ENCODE data around the gene VAV2. TPM values are rescaled to one million over a fixed set of nuclear protein-coding genes. Genes with fewer than 3 reads are reported as not detected.

The VAV2 gene
- total and polyA plus RNA-seq, 2 donors, result 5.4 to 9.8 TPM

DNA sequence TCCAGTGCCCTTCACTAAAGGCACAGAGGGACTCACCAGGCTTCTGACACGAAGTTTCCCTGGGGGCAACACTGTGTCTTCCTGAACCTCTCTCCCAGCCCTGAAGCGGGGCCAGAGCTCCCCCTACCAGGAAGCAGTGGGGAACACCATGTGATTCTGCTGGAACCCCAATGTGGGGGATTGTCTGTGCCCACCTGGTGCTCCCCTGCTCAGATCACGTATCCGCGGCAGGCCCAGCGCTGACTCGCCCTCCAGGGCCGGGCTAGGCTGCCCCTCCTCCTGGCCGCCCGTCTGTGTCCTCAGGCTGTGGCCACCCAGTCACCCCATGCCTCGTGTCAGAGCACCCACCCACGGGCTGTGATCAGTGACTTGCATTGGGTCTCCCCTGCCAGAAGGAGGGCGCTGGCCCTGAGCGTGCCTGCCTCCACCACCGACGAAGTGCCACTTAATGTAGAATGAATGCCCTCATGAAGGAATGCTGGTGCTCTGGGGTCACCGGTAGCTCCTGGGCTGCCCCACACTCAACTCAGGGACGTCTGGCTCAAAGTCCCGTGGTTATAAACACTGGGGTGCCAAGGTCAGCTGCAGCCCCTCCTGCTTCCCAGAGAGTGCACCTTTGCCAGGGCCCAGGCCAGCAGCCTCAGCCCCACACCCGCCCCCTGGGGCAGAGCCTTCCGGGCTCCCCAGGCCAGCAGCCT lies 276.1 kb downstream of the VAV2 start:
- H3K9me3 ChIP-seq (ENCODE audit: control insufficient read depth in 2 of 2, insufficient read depth in 1 of 2, low read length in 1 of 2), result peaks cover 0 to 5% of the 10 kb centered on the region in 2 donors
- no peak overlapping the region for H3K27ac ChIP-seq (ENCODE audit: low read depth in 1 of 2, low read length in 1 of 2)
- H3K4me1 ChIP-seq (ENCODE audit: control insufficient read depth in 2 of 2, insufficient read depth in 2 of 2, low read length in 2 of 2), result peaks cover 17 to 46% of the 10 kb centered on the region in 2 donors
- peak in 4 of 9 donors; percentile 45 to 79 (median 59) for DNase-seq (ENCODE audit: low read depth in 6 of 9, low spot score in 9 of 9)
- H3K27me3 ChIP-seq (ENCODE audit: control insufficient read depth in 2 of 2, insufficient read depth in 1 of 2, low read length in 1 of 2), result peaks cover 2 to 39% of the 10 kb centered on the region in 2 donors
- no peaks in the 10 kb centered on the region for H3K36me3 ChIP-seq (ENCODE audit: control insufficient read depth in 2 of 2, insufficient read depth in 2 of 2, low read length in 1 of 2)
- no peak overlapping the region for H3K4me3 ChIP-seq (ENCODE audit: low read length in 2 of 2)
- 83% methylated on average over 21 of the region's 21 CpGs for WGBS

DNA sequence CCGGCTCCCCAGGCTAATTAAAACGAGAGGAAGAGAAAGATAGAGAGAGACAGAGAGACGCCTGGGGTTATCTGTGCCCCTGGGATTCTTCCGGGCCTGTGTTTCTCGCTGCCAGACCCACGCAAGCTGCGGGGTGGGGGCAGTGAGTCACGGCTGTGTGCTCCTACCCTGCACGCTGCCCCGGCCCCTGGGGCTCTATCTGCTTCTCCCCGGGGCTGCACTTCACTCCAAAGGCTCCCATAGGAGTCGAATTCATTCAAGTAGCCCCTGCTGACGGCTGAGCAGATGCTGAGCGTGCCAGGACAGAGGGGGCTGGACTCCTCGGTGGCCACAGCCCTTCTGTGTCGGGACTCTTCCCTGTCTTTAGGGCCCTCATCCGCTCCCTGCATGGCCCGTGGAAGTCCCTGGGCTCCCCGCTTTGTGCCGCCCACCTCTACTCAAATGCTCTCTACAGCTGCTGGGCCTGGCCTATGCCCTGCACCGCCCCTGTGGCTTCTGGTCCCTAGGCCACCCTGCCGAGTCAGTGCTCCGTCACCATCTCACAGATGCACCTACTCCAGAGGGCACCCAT lies 276.7 kb downstream of the VAV2 start:
- Histone ChIP-seq H3K27ac (ENCODE audit: low read depth in 1 of 2, low read length in 1 of 2) (no peak overlapping the region), H3K4me1 (ENCODE audit: control insufficient read depth in 2 of 2, insufficient read depth in 2 of 2, low read length in 2 of 2) (peaks cover 24 to 52% of the 10 kb centered on the region in 2 donors), H3K9me3 (ENCODE audit: control insufficient read depth in 2 of 2, insufficient read depth in 1 of 2, low read length in 1 of 2) (peaks cover 0 to 5% of the 10 kb centered on the region in 2 donors), H3K36me3 (ENCODE audit: control insufficient read depth in 2 of 2, insufficient read depth in 2 of 2, low read length in 1 of 2) (no peaks in the 10 kb centered on the region), H3K27me3 (ENCODE audit: control insufficient read depth in 2 of 2, insufficient read depth in 1 of 2, low read length in 1 of 2) (peaks cover 4 to 44% of the 10 kb centered on the region in 2 donors), H3K4me3 (ENCODE audit: low read length in 2 of 2) (no peak overlapping the region)
- WGBS, result 89% methylated on average over 23 of the region's 23 CpGs
- no peak for DNase-seq (ENCODE audit: low read depth in 6 of 9, low spot score in 9 of 9)

DNA sequence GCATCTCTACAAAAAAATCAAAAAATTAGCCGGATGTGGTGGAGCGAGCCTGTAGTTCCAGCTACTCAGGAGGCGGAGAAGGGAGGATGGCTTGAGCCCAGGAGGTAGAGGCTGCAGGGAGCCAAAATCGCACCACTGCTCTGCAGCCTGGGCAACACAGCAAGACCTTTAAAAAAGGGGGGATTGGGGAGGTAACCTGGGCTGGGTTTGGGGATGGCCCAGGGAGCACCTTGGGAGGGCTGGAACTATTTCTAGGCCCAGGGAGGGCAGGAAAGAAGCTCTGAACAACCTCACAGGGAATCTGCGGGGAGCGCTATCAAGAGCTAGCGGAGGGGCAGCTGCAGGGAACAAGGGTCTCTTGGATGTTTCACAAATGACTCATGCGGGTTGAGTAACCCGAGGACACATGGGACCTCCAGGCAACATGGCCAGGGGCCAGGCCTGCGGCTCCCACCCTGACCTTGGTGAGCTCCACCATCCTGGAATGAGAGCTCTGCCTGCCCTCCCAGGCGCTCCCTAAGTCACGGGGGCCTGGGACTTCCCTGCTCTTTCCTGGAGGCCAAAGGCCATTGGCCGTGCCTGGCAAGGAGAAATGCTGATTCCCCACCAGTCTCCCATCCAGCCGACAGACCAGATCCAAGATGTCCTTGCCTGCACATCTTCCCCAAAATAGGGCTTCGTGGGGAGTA lies 277.4 kb downstream of the VAV2 start:
- peaks cover 4 to 48% of the 10 kb centered on the region in 2 donors for H3K27me3 ChIP-seq (ENCODE audit: control insufficient read depth in 2 of 2, insufficient read depth in 1 of 2, low read length in 1 of 2)
- WGBS, result 98% methylated on average over 15 of the region's 15 CpGs
- peaks cover 0 to 5% of the 10 kb centered on the region in 2 donors for H3K9me3 ChIP-seq (ENCODE audit: control insufficient read depth in 2 of 2, insufficient read depth in 1 of 2, low read length in 1 of 2)
- H3K4me1 ChIP-seq (ENCODE audit: control insufficient read depth in 2 of 2, insufficient read depth in 2 of 2, low read length in 2 of 2), result peaks cover 30 to 59% of the 10 kb centered on the region in 2 donors
- no peak overlapping the region for H3K27ac ChIP-seq (ENCODE audit: low read depth in 1 of 2, low read length in 1 of 2)
- H3K4me3 ChIP-seq (ENCODE audit: low read length in 2 of 2), result no peak overlapping the region
- no peaks in the 10 kb centered on the region for H3K36me3 ChIP-seq (ENCODE audit: control insufficient read depth in 2 of 2, insufficient read depth in 2 of 2, low read length in 1 of 2)
- DNase-seq (ENCODE audit: low read depth in 6 of 9, low spot score in 9 of 9), result no peak

GRCh38 chr9:133713960-133714495 lies 278.1 kb downstream of the VAV2 start:
- H3K36me3 ChIP-seq (ENCODE audit: control insufficient read depth in 2 of 2, insufficient read depth in 2 of 2, low read length in 1 of 2), result no peaks in the 10 kb centered on the region
- no peak for DNase-seq (ENCODE audit: low read depth in 6 of 9, low spot score in 9 of 9)
- peaks cover 4 to 48% of the 10 kb centered on the region in 2 donors for H3K27me3 ChIP-seq (ENCODE audit: control insufficient read depth in 2 of 2, insufficient read depth in 1 of 2, low read length in 1 of 2)
- peaks cover 0 to 5% of the 10 kb centered on the region in 2 donors for H3K9me3 ChIP-seq (ENCODE audit: control insufficient read depth in 2 of 2, insufficient read depth in 1 of 2, low read length in 1 of 2)
- H3K27ac ChIP-seq (ENCODE audit: low read depth in 1 of 2, low read length in 1 of 2), result no peak overlapping the region
- no peak overlapping the region for H3K4me3 ChIP-seq (ENCODE audit: low read length in 2 of 2)
- H3K4me1 ChIP-seq (ENCODE audit: control insufficient read depth in 2 of 2, insufficient read depth in 2 of 2, low read length in 2 of 2), result peaks cover 37 to 66% of the 10 kb centered on the region in 2 donors
- 96% methylated on average over 18 of the region's 18 CpGs for WGBS

- Histone ChIP-seq H3K4me3 (ENCODE audit: low read length in 2 of 2) (no peak overlapping the region), H3K36me3 (ENCODE audit: control insufficient read depth in 2 of 2, insufficient read depth in 2 of 2, low read length in 1 of 2) (no peaks in the 10 kb centered on the region), H3K9me3 (ENCODE audit: control insufficient read depth in 2 of 2, insufficient read depth in 1 of 2, low read length in 1 of 2) (peaks cover 0 to 5% of the 10 kb centered on the region in 2 donors), H3K27ac (ENCODE audit: low read depth in 1 of 2, low read length in 1 of 2) (no peak overlapping the region), H3K4me1 (ENCODE audit: control insufficient read depth in 2 of 2, insufficient read depth in 2 of 2, low read length in 2 of 2) (peaks cover 44 to 72% of the 10 kb centered on the region in 2 donors), H3K27me3 (ENCODE audit: control insufficient read depth in 2 of 2, insufficient read depth in 1 of 2, low read length in 1 of 2) (peaks cover 4 to 47% of the 10 kb centered on the region in 2 donors)
- peak in 1 of 9 donors; percentile 63 for DNase-seq (ENCODE audit: low read depth in 6 of 9, low spot score in 9 of 9)
- WGBS, result 73% methylated on average over 25 of the region's 25 CpGs
Observed at GRCh38 chr9:133713150-133713959, 278.8 kb downstream of the VAV2 start.

- no peak for DNase-seq (ENCODE audit: low read depth in 6 of 9, low spot score in 9 of 9)
- H3K27me3 ChIP-seq (ENCODE audit: control insufficient read depth in 2 of 2, insufficient read depth in 1 of 2, low read length in 1 of 2), result peaks cover 7 to 50% of the 10 kb centered on the region in 2 donors
- H3K4me1 ChIP-seq (ENCODE audit: control insufficient read depth in 2 of 2, insufficient read depth in 2 of 2, low read length in 2 of 2), result peaks cover 51 to 81% of the 10 kb centered on the region in 2 donors
Observed at GRCh38 chr9:133712221-133713100, 279.7 kb downstream of the VAV2 start.

More at GRCh38 chr9:133712221-133713100, 279.7 kb downstream of the VAV2 start:
- H3K36me3 ChIP-seq (ENCODE audit: control insufficient read depth in 2 of 2, insufficient read depth in 2 of 2, low read length in 1 of 2), result no peaks in the 10 kb centered on the region
- H3K9me3 ChIP-seq (ENCODE audit: control insufficient read depth in 2 of 2, insufficient read depth in 1 of 2, low read length in 1 of 2), result peaks cover 0 to 10% of the 10 kb centered on the region in 2 donors
- no peak overlapping the region for H3K4me3 ChIP-seq (ENCODE audit: low read length in 2 of 2)
- WGBS, result 85% methylated on average over 22 of the region's 22 CpGs
- H3K27ac ChIP-seq (ENCODE audit: low read depth in 1 of 2, low read length in 1 of 2), result no peak overlapping the region
